ENCODE data around the gene GRPEL1. TPM values are rescaled to one million over a fixed set of nuclear protein-coding genes. Genes with fewer than 3 reads are reported as not detected.

The GRPEL1 gene
- total and polyA plus RNA-seq, 2 experiments from 2014 or later, result 28.3 to 56.5 TPM

DNA sequence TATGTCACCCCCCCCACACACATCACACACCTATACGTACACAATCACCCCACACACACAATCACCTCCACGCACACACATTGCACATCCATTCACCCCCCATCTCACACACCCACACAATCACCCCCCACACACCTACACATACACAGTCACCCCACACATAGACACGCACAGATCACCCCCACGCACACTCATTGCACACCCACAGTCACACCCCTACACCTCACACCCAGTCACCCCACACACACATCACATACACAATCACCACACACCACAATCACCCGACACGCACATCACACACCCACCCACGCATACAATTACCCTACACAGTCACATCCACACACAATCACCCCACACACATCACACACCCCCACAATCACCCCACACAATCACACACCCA is 40.6 kb downstream of the GRPEL1 start:
- Histone ChIP-seq H3K79me2 (no peaks in the 10 kb centered on the region), H3K36me3 (replicated peaks; ENCODE audit: insufficient read depth, low read depth) (peaks cover 3% of the 10 kb centered on the region), H3K27ac (no peak overlapping the region), H3K4me1 (ENCODE audit: insufficient read depth) (no peaks in the 10 kb centered on the region), H3K4me3 (no peak overlapping the region), H3K9me2 (replicated peaks; ENCODE audit: insufficient read depth) (no peaks in the 10 kb centered on the region), H3K9me3 (ENCODE audit: low read depth) (no peaks in the 10 kb centered on the region), H4K20me1 (ENCODE audit: insufficient read depth, poor library complexity, severe bottlenecking) (no peaks in the 10 kb centered on the region), H3K4me2 (no peak overlapping the region), H2AFZ (no peak overlapping the region), H3K27me3 (no peaks in the 10 kb centered on the region)
- DNase-seq (ENCODE audit: low spot score), result no peak
- 96% methylated on average over 7 of the region's 7 CpGs for WGBS (ENCODE audit: low lambda C conversion rate, missing lambda C conversion rate)
- TF ChIP-seq EZH2 (IDR thresholded peaks at IDR 0.05; ENCODE audit: borderline replicate concordance) (no peak), EZH2phosphoT487 (IDR thresholded peaks at IDR 0.05; ENCODE audit: low read depth, severe bottlenecking, unreplicated experiment) (no peak)
- TF ChIP-seq, protein P1, sequence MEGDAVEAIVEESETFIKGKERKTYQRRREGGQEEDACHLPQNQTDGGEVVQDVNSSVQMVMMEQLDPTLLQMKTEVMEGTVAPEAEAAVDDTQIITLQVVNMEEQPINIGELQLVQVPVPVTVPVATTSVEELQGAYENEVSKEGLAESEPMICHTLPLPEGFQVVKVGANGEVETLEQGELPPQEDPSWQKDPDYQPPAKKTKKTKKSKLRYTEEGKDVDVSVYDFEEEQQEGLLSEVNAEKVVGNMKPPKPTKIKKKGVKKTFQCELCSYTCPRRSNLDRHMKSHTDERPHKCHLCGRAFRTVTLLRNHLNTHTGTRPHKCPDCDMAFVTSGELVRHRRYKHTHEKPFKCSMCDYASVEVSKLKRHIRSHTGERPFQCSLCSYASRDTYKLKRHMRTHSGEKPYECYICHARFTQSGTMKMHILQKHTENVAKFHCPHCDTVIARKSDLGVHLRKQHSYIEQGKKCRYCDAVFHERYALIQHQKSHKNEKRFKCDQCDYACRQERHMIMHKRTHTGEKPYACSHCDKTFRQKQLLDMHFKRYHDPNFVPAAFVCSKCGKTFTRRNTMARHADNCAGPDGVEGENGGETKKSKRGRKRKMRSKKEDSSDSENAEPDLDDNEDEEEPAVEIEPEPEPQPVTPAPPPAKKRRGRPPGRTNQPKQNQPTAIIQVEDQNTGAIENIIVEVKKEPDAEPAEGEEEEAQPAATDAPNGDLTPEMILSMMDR (IDR thresholded peaks at IDR 0.05; ENCODE audit: poor library complexity), result no peak

DNA sequence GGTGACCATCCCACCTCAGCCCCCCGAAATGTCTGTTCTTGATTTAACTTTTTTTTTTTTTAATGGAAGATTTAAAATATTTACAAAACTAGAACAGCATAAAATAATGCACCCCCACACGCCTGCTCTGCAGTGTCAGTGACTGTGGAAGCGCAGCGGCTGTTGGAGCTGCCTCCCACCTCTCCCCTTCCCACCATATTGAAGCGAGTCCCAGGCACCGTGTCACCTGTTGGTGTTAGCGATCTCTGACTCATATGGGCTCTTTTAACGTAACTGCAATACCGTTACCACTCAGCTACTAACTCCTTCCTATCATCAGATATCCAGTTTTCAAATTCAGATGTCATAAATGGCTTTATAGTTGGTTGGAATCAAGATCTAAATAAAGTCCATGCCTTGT is 41.8 kb downstream of the GRPEL1 start:
- Histone ChIP-seq H2AFZ (no peak overlapping the region), H3K36me3 (replicated peaks; ENCODE audit: insufficient read depth, low read depth) (peaks cover 3% of the 10 kb centered on the region), H3K9me2 (replicated peaks; ENCODE audit: insufficient read depth) (no peaks in the 10 kb centered on the region), H3K4me1 (ENCODE audit: insufficient read depth) (peaks cover 8% of the 10 kb centered on the region), H4K20me1 (ENCODE audit: insufficient read depth, poor library complexity, severe bottlenecking) (no peaks in the 10 kb centered on the region), H3K79me2 (no peaks in the 10 kb centered on the region), H3K27me3 (no peaks in the 10 kb centered on the region), H3K27ac (no peak overlapping the region), H3K4me2 (no peak overlapping the region), H3K4me3 (no peak overlapping the region), H3K9me3 (ENCODE audit: low read depth) (no peaks in the 10 kb centered on the region)
- TF ChIP-seq EZH2phosphoT487 (IDR thresholded peaks at IDR 0.05; ENCODE audit: low read depth, severe bottlenecking, unreplicated experiment) (no peak), EZH2 (IDR thresholded peaks at IDR 0.05; ENCODE audit: borderline replicate concordance) (no peak)
- TF ChIP-seq, protein P1 (IDR thresholded peaks at IDR 0.05; ENCODE audit: poor library complexity), result no peak
- WGBS (ENCODE audit: low lambda C conversion rate, missing lambda C conversion rate), result 95% methylated on average over 9 of the region's 9 CpGs
- no peak for DNase-seq (ENCODE audit: low spot score)

DNA sequence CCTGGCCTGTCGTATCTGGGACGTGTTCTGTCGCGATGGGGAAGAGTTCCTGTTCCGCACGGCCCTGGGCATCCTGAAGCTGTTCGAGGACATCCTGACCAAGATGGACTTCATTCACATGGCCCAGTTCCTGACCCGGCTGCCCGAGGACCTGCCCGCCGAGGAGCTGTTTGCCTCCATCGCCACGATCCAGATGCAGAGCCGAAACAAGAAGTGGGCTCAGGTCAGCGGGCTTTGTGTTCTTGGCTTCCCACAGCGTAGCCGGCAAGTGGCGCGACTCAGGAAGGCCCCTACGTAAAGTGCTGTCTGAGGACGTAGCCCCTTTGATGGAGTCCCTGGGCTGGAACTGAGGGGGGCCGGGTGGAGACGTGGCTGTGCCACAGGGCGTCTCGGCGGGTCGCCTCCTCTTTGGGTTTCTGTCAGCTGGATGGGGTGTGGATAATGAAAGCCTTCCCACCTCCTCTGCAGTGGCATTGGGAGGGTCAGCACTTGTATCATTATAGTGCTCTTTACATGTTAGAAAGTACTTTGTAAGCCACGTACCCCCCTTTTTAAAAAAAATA is 42.7 kb downstream of the GRPEL1 start:
- H3K36me3 ChIP-seq (replicated peaks; ENCODE audit: insufficient read depth, low read depth), result no peaks in the 10 kb centered on the region
- TF ChIP-seq, protein P1 (IDR thresholded peaks at IDR 0.05; ENCODE audit: poor library complexity), result no peak
- TF ChIP-seq EZH2 (IDR thresholded peaks at IDR 0.05; ENCODE audit: borderline replicate concordance) (no peak), EZH2phosphoT487 (IDR thresholded peaks at IDR 0.05; ENCODE audit: low read depth, severe bottlenecking, unreplicated experiment) (no peak)
- H3K4me1 ChIP-seq (ENCODE audit: insufficient read depth), result peaks cover 8% of the 10 kb centered on the region
- no peaks in the 10 kb centered on the region for H3K9me2 ChIP-seq (replicated peaks; ENCODE audit: insufficient read depth)
- no peaks in the 10 kb centered on the region for H4K20me1 ChIP-seq (ENCODE audit: insufficient read depth, poor library complexity, severe bottlenecking)
- no peak overlapping the region for H3K4me2 ChIP-seq
- no peaks in the 10 kb centered on the region for H3K9me3 ChIP-seq (ENCODE audit: low read depth)
- H3K79me2 ChIP-seq, result no peaks in the 10 kb centered on the region
- 92% methylated on average over 28 of the region's 28 CpGs for WGBS (ENCODE audit: low lambda C conversion rate, missing lambda C conversion rate)
- no peak overlapping the region for H3K27ac ChIP-seq
- no peak overlapping the region for H3K4me3 ChIP-seq
- H3K27me3 ChIP-seq, result no peaks in the 10 kb centered on the region
- no peak overlapping the region for H2AFZ ChIP-seq
- no peak for DNase-seq (ENCODE audit: low spot score)

Data from hepatocyte (in vitro differentiated cells).